Spleen (tissue), 7 donors: ENCODE data around the gene INHBE.

Source experiments
- CTCF ChIP-seq, 11 experiments: fragments of 200-600 bp in 7 of 11; fragments of 450-650 bp in 4 of 11; sonication (generic) in 4 of 11; IDR thresholded peaks in 8 of 11; conservative IDR thresholded peaks in 3 of 11; 1 replicate in 7 of 11; 2 replicates in 4 of 11; pipeline versions ENCODE4 v1.4.0 to v1.8.0; 2016 to 2021; ENCODE audit warnings: antibody characterized with exemption in 11 of 11, inconsistent platforms in 4 of 11, mild to moderate bottlenecking in 1 of 11
- POLR2A ChIP-seq, 3 donors: fragments of 450-650 bp; IDR thresholded peaks; one replicate each; pipeline ENCODE4 v1.5.1; 2017; ENCODE audit warnings: antibody characterized with exemption in 3 of 3, mild to moderate bottlenecking in 1 of 3
- POLR2AphosphoS5 ChIP-seq, 3 donors: sonication (generic); formaldehyde crosslinking; IDR thresholded peaks; one replicate each; pipeline ENCODE4 v1.5.1; 2017; ENCODE audit warnings: antibody characterized with exemption in 3 of 3
- donor health status: DM: no; HTN: no; CAD: no; lungs with moderate emphysema.
- donor health status: DM: no; HTN: no; CAD: no.
- donor health status: DM: no; HTN: no; CAD: no.

GRCh38 chr12:57415088-57415487 is 40.0 kb upstream of the INHBE start:
- TF ChIP-seq POLR2A (IDR thresholded peaks at IDR 0.05) = no peak
- no peak for TF ChIP-seq CTCF (IDR thresholded peaks at IDR 0.05 in 8 of 11, conservative IDR thresholded peaks at IDR 0.05 in 3 of 11)
- TF ChIP-seq POLR2AphosphoS5 (IDR thresholded peaks at IDR 0.05) = no peak
